IPS DF 19.7 (cell line): ENCODE measurements around the gene CCDC57.
"Not testable (repeated sequence)": the region's sequence is repeated elsewhere in the genome, so short reads cannot be mapped to it uniquely, and the experiment has no call there.

Source experiments
- DNase-seq: peaks from one replicate; pipeline ENCODE4 v3.0.0-alpha.2; 2013; ENCODE audit warnings: low read depth, low spot score

Gene CCDC57

DNA sequence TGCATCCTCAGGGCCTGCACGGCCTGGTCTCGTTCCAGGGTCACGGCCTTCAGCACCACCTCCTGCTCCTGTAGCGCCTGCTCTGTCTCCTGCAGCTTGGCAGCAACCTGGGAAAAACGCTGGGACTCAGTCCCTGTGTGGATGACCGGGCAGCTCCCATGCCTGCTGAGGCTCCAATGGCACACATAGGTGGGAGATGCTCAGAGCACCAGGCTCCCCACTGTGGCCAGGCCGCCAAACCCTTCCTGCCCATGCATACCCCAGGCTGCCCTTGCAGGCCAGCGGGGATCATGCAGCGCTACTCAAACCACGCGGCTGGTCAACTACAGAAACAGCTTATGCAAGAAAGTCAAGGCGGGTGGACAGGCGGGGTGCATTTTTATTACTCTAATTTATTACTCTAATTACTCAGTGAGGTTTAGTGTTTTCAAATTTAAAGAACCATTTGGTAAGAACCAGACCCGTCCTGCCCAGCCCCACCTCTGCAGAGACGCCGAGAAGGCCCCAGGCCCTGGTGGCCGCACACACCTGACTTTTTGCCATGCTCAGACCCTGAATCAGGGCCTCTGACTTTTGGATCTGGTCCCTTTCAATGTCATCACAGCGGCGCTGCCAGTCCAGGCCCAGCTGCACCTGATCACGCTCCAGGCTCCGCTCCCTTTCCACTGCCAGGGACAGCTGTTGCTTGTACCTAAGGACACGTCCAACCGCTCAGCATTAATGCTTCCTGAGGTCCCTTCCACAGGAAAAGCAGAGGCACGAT, 34.0 kb downstream of the CCDC57 start:
- DNase-seq: no peak

DNA sequence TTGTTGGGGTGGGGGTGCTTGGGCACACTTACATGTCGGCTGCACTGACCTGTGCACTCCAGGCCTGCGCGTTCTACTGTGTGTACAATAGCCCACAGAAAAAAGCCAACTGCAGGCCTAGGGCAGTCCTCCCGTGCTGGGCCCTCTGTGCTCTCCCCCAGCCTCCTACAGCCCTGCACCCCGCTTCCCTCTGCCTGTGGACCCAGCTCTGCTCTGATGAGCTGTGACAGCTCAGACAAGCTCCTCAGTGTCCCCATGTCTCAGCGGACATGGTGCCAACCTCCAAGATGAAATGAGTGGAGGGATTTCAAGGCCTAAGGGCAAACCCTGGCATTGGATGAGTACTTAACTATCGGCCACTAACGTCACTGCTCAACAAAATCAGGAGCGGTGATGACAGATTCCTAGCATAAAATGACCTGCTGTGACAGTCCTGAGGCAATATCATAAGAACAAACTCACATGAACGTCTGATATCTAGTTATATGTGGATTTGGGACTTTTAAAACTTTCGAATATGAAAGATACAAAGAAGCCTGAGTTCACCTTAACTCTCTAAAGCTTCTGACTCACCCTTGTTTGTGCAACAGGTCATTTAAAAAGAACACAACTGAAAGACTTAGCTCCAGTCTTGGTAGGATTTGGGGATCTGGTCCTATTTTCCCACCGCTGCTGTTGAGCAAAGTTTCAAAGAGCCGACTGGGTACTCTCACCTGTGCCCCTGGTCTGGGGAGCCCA, 34.7 kb downstream of the CCDC57 start:
- no peak for DNase-seq

- DNase-seq: no peak
Observed at GRCh38 chr17:82177276-82177675, 35.4 kb downstream of the CCDC57 start.

GRCh38 chr17:82175951-82176350, 36.7 kb downstream of the CCDC57 start:
- DNase-seq: no peak

DNA sequence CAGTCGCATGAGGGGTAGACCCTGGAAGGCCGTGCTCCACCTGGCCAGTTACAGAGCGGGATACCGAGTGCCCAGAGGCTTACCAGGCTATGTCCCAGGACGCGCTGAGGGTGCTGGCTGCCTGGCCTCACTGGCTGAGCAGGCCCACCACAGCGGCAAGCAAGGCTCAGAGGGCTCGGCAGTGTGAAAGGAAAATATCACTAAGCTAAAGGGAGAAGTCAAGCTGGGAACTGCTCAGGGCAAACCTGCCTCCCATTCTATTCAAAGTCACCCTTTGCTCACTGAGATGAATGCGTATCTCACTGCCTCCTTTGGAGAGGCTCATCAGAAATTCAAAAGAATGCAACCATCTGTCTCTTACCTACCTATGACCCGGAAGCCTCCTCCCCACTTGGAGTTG, 37.4 kb downstream of the CCDC57 start:
- DNase-seq: no peak

DNA sequence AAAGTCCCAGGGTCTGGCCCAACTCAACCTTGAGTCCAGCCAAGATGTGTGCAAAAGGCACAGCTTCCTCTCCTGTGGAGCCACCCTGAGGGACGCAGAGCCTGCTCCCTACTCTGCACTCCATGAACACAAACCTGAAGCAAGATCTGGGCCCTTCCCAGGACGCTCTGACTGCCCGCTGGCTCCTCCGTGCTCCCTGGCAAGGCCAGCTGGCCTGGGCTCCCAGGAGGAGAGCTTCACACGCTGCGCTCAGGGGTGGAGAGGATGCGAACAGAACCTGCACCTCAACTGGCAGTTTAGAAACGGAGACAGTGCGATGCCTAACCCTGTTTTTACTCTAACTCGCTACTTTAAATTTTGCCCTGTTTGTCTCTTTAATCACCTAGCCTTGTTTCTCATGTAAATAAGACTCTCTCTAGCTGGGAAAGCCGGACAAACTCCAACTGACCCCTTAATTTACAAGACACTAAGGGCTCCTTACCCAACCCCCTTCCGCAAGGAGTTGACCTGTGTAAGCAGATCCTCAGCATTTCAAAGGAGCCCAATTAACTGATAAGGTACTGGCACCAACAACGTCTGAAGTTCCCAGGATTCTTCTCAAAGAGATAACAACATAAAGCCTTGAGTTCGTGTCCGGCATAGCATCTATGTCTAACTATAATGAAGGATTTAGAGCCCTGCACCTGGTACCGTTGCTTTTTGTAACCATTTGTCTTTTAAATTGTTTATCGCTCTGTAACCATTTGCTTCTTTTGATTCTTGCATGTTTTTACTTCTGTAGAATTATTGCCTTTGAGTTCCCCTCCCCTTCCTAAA, 38.4 kb downstream of the CCDC57 start:
- not testable (repeated sequence) for DNase-seq

- no peak for DNase-seq
Observed at GRCh38 chr17:82173351-82174041, 39.1 kb downstream of the CCDC57 start.

- DNase-seq: no peak
Observed at GRCh38 chr17:82172486-82173160, 40.0 kb downstream of the CCDC57 start.

GRCh38 chr17:82171750-82172375, 40.8 kb downstream of the CCDC57 start:
- no peak for DNase-seq

DNA sequence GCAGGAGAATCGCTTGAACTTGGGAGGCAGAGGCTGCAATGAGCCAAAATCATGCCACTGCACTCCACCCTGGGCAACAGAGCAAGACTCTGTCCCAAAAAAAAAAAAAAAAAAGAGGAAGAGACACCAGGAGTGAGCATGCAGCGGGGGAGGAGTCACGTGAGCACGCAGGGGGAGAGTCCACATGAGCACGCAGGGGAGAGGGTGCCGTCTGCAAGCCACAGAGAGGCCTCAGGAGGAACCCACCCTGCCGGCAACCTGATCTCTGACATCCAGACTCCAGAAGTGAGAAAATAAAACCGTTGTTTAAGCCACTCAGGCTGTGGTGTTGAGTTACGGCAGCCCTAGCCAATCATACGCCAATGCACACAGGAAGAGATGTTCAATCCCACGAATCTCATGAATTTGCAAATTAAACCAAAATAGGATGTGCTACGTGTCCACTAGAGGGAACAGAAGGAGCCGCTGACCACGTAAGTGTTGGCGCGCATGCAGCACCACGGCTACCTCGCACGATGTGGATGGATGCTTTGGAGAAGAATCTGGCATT, 42.2 kb downstream of the CCDC57 start:
- no peak for DNase-seq

DNA sequence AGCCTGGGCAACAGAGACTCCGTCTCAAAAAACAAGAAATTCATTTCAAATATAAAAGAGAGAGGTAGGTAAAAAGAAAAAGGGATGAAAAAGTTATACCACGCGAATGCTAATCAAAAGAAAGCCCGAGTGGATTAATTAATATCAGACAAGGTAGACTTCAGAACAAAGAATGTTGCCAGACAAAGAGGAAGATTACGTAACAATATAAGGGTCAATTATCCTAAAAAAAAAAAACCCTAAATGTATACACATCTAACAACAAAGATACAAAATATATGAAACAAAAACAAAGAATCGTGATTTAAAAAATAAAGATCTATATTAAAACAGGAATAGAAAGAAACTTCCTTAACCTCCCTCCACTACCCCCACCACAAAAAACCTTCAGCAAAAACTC, 44.1 kb downstream of the CCDC57 start:
- DNase-seq: no peak

DNA sequence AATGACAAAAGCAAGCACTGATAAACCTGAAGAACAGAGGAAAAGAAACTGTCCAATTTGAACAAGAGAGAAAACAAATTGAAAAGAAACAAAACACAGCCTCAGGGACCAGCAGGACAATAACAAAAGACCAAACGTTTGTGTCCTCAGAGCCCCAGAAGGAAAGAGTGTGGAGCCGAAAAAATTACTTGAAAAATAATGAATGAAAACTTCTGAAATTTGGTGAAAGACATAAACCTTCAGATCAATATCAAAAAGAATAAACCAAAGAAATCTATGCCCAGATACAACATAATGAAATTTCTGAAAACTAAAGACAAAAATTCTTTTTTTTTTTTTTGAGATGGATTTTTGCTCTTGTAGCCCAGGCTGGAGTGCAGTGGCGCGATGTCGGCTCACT, 45.6 kb downstream of the CCDC57 start:
- DNase-seq: no peak

- DNase-seq: no peak
Observed at GRCh38 chr17:82164853-82165252, 47.8 kb downstream of the CCDC57 start.

DNA sequence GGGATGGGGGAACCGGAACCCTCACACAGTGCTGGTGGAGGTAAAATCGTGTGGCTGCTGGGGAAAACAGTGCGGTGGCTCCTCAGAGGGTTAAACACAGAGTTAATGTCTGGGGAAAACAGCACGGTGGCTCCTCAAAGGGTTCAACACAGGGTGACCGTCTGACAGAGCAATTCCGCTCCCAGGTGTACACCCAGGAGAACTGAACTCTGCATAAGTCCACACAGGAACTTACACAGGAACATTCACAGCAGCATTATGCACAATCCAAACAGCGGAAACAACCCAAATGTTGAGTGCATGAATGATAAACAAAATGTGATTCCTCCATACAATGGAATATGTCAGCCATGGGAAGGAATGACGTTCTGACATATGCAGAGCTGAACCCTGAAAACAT, 51.4 kb downstream of the CCDC57 start:
- no peak for DNase-seq

- DNase-seq: no peak
Observed at GRCh38 chr17:82160075-82160474, 52.6 kb downstream of the CCDC57 start.

GRCh38 chr17:82158825-82159224, 53.8 kb downstream of the CCDC57 start:
- DNase-seq: no peak

DNA sequence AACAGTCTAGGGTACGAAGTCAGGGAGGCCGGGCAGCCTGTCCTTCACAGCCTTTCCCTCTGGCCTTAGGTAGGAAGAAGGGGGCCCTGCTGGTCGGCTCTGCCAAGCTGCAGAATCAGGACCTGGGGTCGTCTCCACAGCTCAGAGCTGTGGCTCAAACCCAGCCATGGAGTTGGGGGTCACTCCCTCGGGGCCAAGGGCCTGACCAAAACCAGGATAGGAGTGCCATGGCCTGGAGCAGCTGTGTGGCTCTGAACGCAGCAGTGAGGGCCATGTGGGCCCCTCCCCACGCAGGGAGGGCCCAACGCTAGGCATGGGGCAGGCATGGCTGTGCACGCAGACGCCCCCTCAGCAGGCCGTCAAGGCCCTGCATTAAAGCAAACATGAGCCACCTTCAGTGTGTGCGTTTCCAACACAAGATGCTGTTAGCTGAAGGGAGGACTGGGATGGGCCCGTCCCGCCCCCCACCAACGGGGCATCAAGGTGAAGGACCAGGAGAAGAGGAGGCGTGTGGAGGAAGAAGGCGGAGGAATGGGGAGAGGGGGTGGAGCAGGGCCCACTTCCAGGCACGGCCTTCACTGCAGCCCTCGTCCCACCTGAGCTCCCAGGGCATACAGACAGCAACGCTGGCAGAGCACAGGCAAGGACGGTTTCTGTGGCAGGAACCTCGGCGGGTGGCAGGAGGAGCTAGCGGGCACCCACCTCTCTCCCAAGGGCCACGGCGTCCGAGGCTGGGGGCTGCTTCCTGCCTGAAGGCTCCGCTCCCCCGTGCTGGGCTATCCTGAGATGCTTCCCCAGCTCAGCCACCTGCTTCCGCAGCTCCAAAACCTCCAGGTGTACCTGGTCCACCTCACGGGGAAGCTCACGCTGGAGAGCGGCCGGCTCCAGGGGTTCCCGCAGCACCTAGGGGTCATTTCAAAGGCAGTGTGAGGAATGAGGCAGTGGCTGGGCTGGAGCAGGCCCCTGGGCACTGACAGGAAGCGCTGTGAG, 55.3 kb downstream of the CCDC57 start:
- no peak for DNase-seq

DNA sequence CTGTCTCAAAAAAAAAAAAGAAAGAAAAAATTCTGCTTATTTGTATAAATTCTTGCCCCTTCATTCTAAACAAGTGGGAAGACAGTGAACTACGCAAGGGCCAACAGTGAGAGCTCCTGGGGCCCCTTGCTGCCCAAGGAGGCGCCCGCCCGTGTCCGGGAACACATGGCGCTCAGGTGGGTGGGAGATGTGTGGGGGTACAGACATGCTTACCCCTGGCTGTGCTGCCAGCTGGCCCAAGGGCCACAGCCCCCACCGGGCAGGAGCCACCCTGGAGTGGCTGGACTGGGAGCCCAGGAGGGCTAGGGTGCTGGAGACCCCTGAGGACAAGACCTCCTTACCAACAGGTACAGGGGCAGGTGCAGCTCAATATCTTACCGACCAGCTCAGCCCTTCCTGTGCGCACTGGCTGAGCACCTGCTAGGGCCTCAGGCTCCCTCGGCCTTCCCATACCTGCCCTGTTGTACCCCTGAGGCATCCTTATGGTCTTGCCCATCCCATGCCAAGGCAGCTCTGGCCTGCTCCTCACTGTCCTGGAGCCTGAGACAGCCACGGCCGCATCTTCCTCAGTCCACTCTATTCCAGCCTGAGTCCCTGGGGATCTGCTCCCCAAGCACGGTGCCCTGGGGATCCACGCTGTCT, 56.2 kb downstream of the CCDC57 start:
- no peak for DNase-seq

DNA sequence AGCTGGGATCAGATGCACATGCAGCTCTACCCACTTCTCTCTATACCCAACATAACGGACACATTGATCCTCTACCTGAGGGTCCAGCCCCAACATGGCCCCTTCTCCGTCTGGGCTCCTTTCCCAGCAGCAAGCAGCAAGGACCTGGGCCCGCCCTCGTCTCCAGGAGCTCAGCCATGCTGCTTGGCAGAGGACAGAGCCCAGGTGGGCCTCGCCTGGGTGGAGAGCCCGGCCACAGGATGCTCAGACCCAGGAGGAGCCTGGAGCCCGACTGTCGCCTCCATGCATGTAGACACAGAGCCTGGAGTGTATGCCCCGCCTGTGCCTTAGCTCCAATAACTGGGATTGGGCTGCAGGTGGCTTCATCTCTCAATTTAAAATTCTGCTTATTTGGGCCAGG, 57.0 kb downstream of the CCDC57 start:
- no peak for DNase-seq
